Measurements from ENCODE around the gene CLTA. TPM values are rescaled to one million over a fixed set of nuclear protein-coding genes. Genes with fewer than 3 reads are reported as not detected.

Gene CLTA
- total and polyA plus RNA-seq, 2 donors (not counting 3 experiments of a cell fraction or from before 2014, with no cell fraction given) = 229 to 317 TPM

DNA sequence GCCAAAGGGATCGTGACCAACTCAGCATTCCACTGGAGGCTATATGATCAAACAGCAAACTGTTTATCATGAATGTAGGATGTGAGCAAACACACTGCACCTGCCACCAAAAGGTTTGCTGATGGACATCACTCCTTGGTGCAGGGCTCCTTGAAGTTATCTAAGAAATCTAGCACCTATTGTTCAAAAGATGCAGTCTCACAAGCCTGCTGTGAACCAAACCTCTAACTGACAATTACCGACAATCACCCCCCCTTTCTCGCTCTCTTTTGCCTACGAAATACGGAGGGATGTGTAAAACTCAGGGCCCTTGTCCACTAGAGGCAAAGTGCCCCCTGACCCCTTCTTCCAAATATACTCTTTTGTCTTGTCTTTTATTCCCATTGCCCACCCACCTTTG, 2.5 kb upstream of the CLTA start:
- Histone ChIP-seq H3K4me2 (ENCODE audit: insufficient read depth, low read length) (no peak overlapping the region), H3K27ac (ENCODE audit: insufficient read depth, low read depth, low read length) (no peak overlapping the region), H2AFZ (ENCODE audit: low read depth, low read length) (no peak overlapping the region), H3K4me1 (ENCODE audit: control insufficient read depth, extremely low read depth, insufficient read depth, low read length) (peaks cover 17% of the 10 kb centered on the region), H3K9ac (replicated peaks; ENCODE audit: extremely low read depth, insufficient read depth, low read length) (no peak overlapping the region), H4K20me1 (replicated peaks; ENCODE audit: control insufficient read depth, extremely low read depth, insufficient read depth, low read length) (no peaks in the 10 kb centered on the region), H3K36me3 (ENCODE audit: control insufficient read depth in 2 of 2, extremely low read depth in 1 of 2, insufficient read depth in 2 of 2, low read length in 2 of 2) (no peaks in the 10 kb centered on the region), H3K27me3 (ENCODE audit: control insufficient read depth in 2 of 2, insufficient read depth in 2 of 2, low read length in 2 of 2) (no peaks in the 10 kb centered on the region), H3K79me2 (ENCODE audit: control insufficient read depth, insufficient read depth, low read length) (peaks cover 25% of the 10 kb centered on the region), H3K9me3 (replicated peaks; ENCODE audit: control insufficient read depth, insufficient read depth, low read length) (no peaks in the 10 kb centered on the region), H3K4me3 (replicated peaks in 1 of 3; ENCODE audit: insufficient read depth in 1 of 3, low read depth in 1 of 3, low read length in 3 of 3) (no peak overlapping the region), H3K9me1 (replicated peaks; ENCODE audit: control insufficient read depth, extremely low read depth, insufficient read depth, low read length) (no peaks in the 10 kb centered on the region)
- FAIRE-seq = no peak
- no peak for DNase-seq (ENCODE audit: low read depth, low spot score)
- CTCF ChIA-PET = interaction anchor here (2.7 to 3.8 kb wide), 2 partner anchors 15 to 22 kb away, joined by 19 read pairs; no protein-coding TSS in a partner anchor
- POLR2A ChIA-PET = interaction anchor here (0.5 kb wide), 1 partner anchor 78 kb away, joined by 3 read pairs; no protein-coding TSS in a partner anchor
- dilution Hi-C loops (cut with MboI; ENCODE audit: extremely low pct_ligation_motif_present, low sequenced_read_pairs) = no loop called here
- no TSS peak for BruUV-seq (replicated peaks)
- TF ChIP-seq JUN (IDR thresholded peaks at IDR 0.05; ENCODE audit: borderline replicate concordance, insufficient read depth, insufficient read length, low read depth) = no peak
- no peak for TF ChIP-seq POLR2AphosphoS5 (IDR thresholded peaks at IDR 0.05; ENCODE audit: insufficient read depth, low read depth, low read length)
- no peak for TF ChIP-seq MYC (IDR thresholded peaks at IDR 0.05; ENCODE audit: low read depth, low read length)
- no peak for TF ChIP-seq FOS (IDR thresholded peaks at IDR 0.05; ENCODE audit: borderline replicate concordance, insufficient read depth, low read length)
- TF ChIP-seq POLR2A (IDR thresholded peaks at IDR 0.05; ENCODE audit: low read depth, low read length) = no peak
- TF ChIP-seq EZH2 (IDR thresholded peaks at IDR 0.05; ENCODE audit: borderline replicate concordance, low read depth, low read length, severe bottlenecking) = no peak
- TF ChIP-seq, protein P1, sequence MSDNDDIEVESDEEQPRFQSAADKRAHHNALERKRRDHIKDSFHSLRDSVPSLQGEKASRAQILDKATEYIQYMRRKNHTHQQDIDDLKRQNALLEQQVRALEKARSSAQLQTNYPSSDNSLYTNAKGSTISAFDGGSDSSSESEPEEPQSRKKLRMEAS (IDR thresholded peaks at IDR 0.05; ENCODE audit: insufficient read depth, insufficient read length) = no peak
- TF ChIP-seq, protein P2, sequence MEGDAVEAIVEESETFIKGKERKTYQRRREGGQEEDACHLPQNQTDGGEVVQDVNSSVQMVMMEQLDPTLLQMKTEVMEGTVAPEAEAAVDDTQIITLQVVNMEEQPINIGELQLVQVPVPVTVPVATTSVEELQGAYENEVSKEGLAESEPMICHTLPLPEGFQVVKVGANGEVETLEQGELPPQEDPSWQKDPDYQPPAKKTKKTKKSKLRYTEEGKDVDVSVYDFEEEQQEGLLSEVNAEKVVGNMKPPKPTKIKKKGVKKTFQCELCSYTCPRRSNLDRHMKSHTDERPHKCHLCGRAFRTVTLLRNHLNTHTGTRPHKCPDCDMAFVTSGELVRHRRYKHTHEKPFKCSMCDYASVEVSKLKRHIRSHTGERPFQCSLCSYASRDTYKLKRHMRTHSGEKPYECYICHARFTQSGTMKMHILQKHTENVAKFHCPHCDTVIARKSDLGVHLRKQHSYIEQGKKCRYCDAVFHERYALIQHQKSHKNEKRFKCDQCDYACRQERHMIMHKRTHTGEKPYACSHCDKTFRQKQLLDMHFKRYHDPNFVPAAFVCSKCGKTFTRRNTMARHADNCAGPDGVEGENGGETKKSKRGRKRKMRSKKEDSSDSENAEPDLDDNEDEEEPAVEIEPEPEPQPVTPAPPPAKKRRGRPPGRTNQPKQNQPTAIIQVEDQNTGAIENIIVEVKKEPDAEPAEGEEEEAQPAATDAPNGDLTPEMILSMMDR (IDR thresholded peaks at IDR 0.05; ENCODE audit: extremely low read depth in 1 of 2, insufficient read depth in 1 of 2, low read depth in 1 of 2, low read length in 2 of 2) = no peak
- TF ChIP-seq GATA2 (IDR thresholded peaks at IDR 0.05; ENCODE audit: insufficient read depth, insufficient read length, low read depth, low read length) = no peak
- intact Hi-C loops (cut with micrococcal nuclease) = no loop called here

Data from endothelial cell of umbilical vein (primary cell).